ENCODE data around the gene GRPEL2.
"Not testable (repeated sequence)": the region's sequence is repeated elsewhere in the genome, so short reads cannot be mapped to it uniquely, and the experiment has no call there.

Gene GRPEL2

DNA sequence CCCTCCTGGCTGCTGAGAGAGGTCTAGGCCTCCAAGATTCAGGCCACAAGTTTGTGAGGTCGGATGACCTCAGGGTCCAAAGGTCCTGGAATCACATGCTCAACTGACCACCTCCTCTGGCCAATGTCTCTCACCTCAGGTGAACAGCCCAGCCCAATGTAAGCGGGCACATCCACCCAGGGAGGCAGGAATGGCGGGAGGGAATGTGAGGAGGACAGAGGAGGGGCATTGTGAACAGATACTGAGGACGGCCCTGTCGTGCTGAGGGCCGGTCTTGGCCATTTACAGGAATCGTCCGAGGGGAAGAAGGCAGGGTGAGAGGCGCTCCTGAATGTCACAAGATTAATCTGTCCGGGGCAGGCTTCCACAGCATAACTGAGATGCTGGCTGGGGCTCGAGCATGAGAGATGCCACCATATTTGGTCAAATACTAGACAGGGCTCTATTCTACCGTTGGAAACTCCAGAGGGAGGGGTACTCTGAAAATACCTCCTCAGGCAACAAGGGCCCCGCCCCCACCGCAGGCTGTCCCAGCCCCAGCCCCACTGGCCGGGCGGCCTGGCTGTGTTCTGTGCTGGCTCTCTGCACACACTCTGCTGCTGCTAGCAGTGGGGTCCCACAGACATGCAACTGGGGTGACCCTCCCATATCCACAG, 35.3 kb downstream of the GRPEL2 start:
- no peak overlapping the region for H3K4me3 ChIP-seq
- in situ Hi-C loops (cut with MboI; ENCODE audit: low sequenced_read_pairs): no loop called here
- no peak for DNase-seq (ENCODE audit: low spot score in 2 of 2)

DNA sequence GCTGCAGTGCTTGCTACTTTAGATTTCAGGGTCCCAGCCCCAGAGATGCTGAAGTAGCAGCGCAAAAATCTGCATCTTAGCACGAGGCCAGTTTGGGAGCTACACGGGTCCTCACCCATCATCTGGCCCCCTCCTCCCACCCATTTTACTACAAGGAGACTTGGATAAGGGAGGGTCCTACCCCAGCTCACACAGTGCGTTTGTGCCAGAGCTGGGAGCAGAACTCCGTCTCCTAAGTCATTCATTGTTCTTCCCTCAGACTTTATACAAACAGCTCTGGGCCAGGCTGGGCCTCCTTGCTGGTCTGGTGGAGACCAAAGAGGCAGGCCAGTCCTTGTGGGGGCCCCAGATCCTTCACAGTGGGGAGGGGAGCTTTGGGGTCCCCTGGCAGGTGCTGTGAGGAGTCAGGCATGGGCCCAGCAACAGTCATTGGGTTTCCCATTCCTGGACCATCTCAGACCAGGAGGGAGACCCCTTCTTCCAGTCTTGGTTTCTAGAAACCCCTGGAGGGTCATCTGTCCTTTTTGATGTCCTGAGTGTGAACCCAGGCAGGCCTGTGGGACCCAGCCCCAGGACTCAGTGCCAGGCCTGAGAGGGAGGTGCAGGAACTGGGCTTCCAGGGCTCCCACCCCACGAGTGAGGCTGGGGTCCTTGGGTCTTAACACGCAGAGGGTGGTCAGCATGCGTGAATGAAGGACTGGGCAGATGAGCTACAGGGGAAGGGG, 36.1 kb downstream of the GRPEL2 start:
- Histone ChIP-seq H3K9me3 (no peaks in the 10 kb centered on the region), H3K27me3 (ENCODE audit: low read depth) (no peaks in the 10 kb centered on the region), H3K4me3 (no peak overlapping the region), H3K4me1 (no peaks in the 10 kb centered on the region), H3K36me3 (replicated peaks) (no peaks in the 10 kb centered on the region)
- in situ Hi-C loops (cut with MboI; ENCODE audit: low sequenced_read_pairs): no loop called here
- DNase-seq (ENCODE audit: low spot score in 2 of 2): no peak

More for the DNA sequence above, 35.3 kb downstream of the GRPEL2 start:
- Histone ChIP-seq H3K36me3 (replicated peaks) (no peaks in the 10 kb centered on the region), H3K9me3 (no peaks in the 10 kb centered on the region), H3K27me3 (ENCODE audit: low read depth) (no peaks in the 10 kb centered on the region), H3K4me1 (no peaks in the 10 kb centered on the region)

DNA sequence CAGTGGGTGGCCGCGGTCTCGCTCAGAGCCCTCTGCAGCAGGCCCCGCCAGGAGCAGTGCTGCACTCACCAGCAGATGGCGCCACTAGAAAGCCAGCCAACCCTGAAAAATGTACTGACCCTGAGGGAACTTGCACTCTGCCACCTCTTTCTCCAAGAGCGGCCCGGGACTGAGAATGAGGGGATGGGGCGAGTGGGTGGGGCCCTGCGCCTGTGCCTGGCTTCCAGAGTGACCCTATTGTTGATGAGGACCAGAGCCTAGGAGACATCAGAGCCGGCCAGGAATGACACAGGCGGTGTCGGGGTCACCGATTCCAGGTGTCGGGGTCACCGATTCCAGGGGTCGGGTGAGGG, 36.7 kb downstream of the GRPEL2 start:
- Histone ChIP-seq H3K9me3 (no peaks in the 10 kb centered on the region), H3K27me3 (ENCODE audit: low read depth) (no peaks in the 10 kb centered on the region), H3K36me3 (replicated peaks) (no peaks in the 10 kb centered on the region), H3K4me3 (no peak overlapping the region), H3K4me1 (no peaks in the 10 kb centered on the region)
- DNase-seq (ENCODE audit: low spot score in 2 of 2): peak; percentile 45 to 89
- in situ Hi-C loops (cut with MboI; ENCODE audit: low sequenced_read_pairs): no loop called here

DNA sequence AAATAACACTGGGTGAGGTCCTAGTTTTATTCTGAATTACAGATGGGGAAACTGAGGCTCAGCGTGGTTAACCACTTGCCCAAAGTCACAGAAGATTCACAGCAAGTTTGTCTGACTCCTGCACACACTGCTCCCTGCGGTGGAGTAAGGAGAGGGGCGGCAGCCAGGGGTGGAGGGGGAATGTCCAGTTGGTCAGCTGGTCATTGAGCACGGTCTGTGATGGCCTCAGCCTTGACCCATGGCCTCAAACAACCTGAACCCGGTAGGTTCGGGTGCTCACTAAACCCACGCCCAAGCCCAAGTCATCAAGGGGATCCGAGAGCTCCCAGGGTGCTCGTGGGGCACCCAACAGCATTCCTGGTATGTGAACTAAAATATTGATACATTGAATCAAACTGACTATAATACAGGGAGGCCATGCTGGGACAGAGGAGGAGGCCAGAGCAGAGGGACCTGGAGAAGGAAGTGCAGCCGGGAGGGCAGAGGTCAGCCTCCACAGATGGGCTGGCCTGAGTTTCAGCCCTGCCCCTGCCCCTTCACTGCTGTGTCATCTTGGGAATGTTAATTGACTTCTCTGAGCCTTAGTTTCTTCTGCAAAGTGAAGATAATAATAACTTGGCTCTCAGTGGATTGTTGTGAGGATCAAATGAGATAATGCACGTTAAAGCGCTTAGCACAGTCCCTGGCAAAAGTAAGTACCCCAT, 37.4 kb downstream of the GRPEL2 start:
- DNase-seq (ENCODE audit: low spot score in 2 of 2): no peak
- Histone ChIP-seq H3K27me3 (ENCODE audit: low read depth) (no peaks in the 10 kb centered on the region), H3K9me3 (no peaks in the 10 kb centered on the region), H3K36me3 (replicated peaks) (no peaks in the 10 kb centered on the region), H3K4me1 (no peaks in the 10 kb centered on the region), H3K4me3 (no peak overlapping the region)
- in situ Hi-C loops (cut with MboI; ENCODE audit: low sequenced_read_pairs): no loop called here

DNA sequence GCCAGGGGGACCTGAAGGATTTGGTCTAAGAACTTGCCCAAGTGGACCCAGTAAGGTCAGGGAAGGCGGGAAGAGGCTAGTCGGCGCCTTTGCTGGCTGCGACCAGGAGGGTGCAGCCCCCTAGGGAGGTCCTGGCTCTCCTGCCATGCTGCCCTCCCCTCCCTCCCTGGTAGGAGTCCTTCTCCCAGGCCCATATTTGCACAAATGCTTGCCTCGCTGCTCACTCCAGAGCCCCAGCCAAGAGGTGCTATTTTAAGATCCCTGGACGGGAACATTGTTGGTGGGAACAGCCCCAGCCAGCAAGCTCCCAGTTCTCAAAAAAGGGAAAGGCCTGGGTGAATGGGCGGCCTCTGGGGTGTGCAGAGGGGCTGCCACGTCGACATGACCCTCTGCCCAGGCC, 38.1 kb downstream of the GRPEL2 start:
- Histone ChIP-seq H3K36me3 (replicated peaks) (no peaks in the 10 kb centered on the region), H3K4me3 (no peak overlapping the region), H3K27me3 (ENCODE audit: low read depth) (no peaks in the 10 kb centered on the region), H3K9me3 (no peaks in the 10 kb centered on the region), H3K4me1 (no peaks in the 10 kb centered on the region)
- in situ Hi-C loops (cut with MboI; ENCODE audit: low sequenced_read_pairs): no loop called here
- no peak for DNase-seq (ENCODE audit: low spot score in 2 of 2)

DNA sequence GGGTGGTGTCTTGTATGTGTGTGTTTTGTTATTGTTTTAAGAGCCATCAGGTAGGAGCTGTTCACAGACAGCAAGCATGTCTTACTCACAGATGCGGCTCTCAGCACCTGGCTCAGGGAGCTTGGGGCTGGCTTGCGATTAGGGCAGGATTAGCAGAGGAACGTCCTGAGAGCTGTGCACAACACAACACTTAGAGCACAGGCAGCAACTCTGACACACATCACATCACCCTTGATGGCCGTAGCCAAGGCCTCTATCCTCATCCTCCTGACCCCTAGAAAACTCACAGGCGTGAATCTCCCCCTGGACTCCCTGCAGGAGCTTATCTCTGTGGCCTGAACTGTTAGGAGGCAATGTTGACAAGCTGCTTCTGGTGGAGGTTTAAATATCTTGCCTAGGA, 40.9 kb downstream of the GRPEL2 start:
- Histone ChIP-seq H3K27me3 (ENCODE audit: low read depth) (no peaks in the 10 kb centered on the region), H3K4me3 (no peak overlapping the region), H3K9me3 (no peaks in the 10 kb centered on the region), H3K36me3 (replicated peaks) (no peaks in the 10 kb centered on the region), H3K4me1 (no peaks in the 10 kb centered on the region)
- in situ Hi-C loops (cut with MboI; ENCODE audit: low sequenced_read_pairs): no loop called here
- no peak for DNase-seq (ENCODE audit: low spot score in 2 of 2)

DNA sequence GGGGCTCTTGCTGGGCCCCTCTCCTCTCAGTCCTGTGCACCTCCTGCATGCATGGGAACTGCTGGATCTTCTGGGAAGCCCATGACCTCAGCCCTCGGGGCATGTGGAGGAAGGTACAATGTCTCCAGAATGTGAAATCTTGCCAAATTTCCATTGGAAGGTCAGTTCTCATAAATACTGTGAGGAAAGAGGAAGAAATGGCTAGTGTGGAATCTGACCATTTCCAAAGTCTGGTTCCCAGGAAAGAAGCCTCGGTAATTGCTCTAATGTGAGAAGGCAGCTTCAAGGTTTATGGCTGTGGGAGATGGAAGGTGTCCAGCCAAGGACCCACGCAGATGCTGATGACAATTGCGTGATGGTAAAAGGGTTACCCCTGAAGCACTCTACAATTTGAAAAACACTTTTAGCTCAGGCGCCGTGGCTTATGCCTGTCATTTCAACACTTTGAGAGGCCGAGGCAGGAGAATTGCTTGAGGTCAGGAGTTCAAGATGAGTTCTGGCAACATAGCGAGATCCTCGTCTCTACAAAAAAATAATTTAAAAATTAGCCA, 41.9 kb downstream of the GRPEL2 start:
- DNase-seq (ENCODE audit: low spot score in 2 of 2): no peak
- H3K36me3 ChIP-seq (replicated peaks): no peaks in the 10 kb centered on the region
- in situ Hi-C loops (cut with MboI; ENCODE audit: low sequenced_read_pairs): no loop called here

DNA sequence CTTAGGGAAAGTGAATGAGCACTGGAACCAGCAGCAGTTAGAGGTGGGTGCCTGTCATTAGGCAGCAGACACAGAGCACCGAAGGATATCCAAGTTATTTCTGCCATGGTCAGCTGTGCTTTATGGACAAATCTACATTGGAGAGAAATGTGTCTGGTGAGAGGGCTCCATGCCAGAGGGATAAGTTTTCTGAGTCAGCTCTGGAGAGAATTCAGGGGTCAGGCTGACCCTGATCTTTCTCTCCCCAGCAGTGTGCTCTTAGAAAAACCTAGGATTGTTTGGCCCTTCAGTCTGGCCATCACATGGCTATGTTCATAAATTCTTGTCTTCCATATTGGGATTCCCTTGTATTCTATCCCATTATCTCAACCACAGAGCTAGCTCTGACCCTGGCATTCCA, 42.7 kb downstream of the GRPEL2 start:
- H3K27me3 ChIP-seq (ENCODE audit: low read depth): no peaks in the 10 kb centered on the region
- H3K9me3 ChIP-seq: no peaks in the 10 kb centered on the region
- no peak for DNase-seq (ENCODE audit: low spot score in 2 of 2)
- no peak overlapping the region for H3K4me3 ChIP-seq
- no peaks in the 10 kb centered on the region for H3K4me1 ChIP-seq
- no peaks in the 10 kb centered on the region for H3K36me3 ChIP-seq (replicated peaks)
- in situ Hi-C loops (cut with MboI; ENCODE audit: low sequenced_read_pairs): no loop called here

More for the DNA sequence above, 41.9 kb downstream of the GRPEL2 start:
- H3K9me3 ChIP-seq: no peaks in the 10 kb centered on the region
- no peak overlapping the region for H3K4me3 ChIP-seq
- H3K4me1 ChIP-seq: no peaks in the 10 kb centered on the region
- no peaks in the 10 kb centered on the region for H3K27me3 ChIP-seq (ENCODE audit: low read depth)

DNA sequence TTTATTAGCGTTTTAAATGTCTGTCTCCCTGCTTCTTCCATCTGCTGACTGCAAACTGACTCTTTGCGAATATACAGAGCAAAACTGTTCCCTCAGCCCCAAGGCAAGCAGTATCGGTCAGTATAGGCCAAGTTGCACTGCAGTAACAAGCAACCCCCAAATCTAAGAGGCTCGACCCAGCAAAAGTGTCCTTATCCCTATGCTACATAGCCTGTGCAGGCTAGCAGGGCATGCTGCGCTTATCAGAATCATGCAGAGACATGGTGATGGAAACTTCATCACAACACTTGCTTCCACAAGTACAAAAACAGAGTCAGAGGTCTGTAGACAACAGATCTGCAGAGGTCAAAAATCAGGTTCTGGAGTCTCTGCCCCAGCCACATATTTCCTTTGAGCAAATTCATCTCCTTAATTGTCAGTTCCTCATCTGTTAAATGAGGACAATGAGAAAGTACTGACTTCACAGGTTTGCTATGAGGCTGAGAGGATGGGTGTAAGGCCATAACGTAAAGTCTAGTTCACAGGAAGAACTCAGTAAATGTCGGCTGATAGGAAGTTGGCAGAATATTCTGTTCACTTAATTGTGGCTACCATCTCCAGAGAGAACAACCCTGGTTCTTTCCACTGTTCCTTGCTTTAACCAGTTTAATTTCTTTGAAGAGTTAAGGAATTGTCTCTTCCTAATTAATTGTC, 43.3 kb downstream of the GRPEL2 start:
- Histone ChIP-seq H3K27me3 (ENCODE audit: low read depth) (no peaks in the 10 kb centered on the region), H3K4me3 (no peak overlapping the region), H3K4me1 (no peaks in the 10 kb centered on the region), H3K36me3 (replicated peaks) (no peaks in the 10 kb centered on the region), H3K9me3 (no peaks in the 10 kb centered on the region)
- no peak for DNase-seq (ENCODE audit: low spot score in 2 of 2)
- in situ Hi-C loops (cut with MboI; ENCODE audit: low sequenced_read_pairs): no loop called here

DNA sequence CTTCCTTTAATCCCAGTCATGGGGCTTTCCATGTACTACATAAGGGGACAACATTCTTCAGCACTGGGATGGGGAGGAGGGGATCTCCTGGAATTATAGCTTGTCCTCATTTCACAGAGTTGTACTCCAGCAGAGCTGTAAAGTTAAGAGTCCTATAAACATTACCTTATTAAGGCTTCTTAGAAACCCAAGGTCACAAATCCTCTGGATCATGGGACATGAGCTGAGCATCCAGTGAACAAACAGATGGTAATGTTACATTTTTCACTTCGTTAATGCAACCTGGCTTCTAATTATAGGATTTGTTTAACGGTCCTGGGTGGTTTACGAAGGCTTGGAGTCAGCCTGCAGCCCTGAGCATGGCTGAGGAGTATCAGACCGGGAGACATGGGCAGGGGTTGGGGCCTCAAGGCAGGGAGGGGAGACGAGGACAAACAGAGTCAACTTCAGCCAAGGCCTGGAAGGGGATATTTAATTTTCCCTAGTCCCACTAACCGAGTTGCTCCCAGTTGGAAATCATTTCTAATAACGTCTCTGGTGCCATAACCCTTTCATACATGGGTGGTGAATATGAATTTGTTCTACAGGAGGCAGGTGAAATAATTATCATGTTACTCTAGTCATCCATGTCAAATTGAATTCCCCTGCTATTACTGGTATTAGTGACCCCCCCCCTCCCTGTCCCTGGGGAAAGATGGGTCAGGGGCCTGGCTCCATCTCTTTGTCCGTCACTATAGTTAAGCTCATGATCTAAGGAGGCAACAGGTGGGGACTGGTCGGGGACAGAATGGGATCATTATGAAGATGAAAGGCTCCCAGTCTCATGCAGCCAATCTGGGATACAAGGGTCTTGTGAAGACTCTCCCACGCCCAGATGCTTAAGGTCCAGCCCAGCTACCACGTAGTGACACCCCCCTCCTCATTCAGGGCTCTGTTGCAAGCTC, 44.5 kb downstream of the GRPEL2 start:
- in situ Hi-C loops (cut with MboI; ENCODE audit: low sequenced_read_pairs): no loop called here
- no peak overlapping the region for H3K4me3 ChIP-seq
- H3K36me3 ChIP-seq (replicated peaks): no peaks in the 10 kb centered on the region
- H3K4me1 ChIP-seq: no peaks in the 10 kb centered on the region
- no peak for DNase-seq (ENCODE audit: low spot score in 2 of 2)
- no peaks in the 10 kb centered on the region for H3K27me3 ChIP-seq (ENCODE audit: low read depth)
- no peaks in the 10 kb centered on the region for H3K9me3 ChIP-seq

DNA sequence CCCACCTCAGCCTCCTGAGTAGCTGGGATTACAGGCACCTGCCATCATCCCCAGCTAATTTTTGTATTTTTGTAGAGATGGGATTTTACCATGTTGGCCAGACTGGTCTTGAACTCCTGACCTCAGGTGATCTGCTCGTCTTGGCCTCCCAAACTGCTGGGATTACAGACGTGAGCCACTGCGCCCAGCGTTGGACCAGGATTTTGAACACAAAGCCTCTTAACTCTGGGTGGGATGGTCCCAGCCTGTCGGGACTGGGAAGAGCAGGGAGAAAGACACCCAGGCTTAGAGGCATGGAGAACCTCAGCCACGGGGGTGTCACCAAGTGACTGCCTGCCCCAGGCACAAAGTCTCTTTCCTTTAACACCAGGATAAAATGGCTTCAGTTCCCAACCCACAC, 45.8 kb downstream of the GRPEL2 start:
- DNase-seq (ENCODE audit: low spot score in 2 of 2); H3K4me1 ChIP-seq; in situ Hi-C loops (cut with MboI; ENCODE audit: low sequenced_read_pairs): not testable (repeated sequence)

DNA sequence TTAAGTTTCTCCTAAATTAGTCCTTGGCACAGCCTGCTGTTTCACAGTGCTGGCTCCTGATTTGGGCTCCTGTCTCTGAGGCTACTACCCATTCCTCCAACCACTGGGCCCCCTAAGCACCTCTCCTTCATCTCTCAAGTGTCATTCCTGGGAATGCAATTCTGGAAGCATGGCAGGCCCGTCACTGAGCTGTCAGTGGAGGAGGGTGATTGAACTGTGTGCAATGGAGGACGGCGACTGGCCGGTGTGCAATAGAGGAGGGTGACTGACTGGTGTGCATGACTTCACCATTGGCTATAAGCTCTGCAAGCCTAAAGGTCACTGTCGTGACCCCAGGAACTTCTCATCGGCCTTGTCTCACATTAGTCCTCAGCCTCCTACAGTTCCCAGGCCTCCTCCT, 46.2 kb downstream of the GRPEL2 start:
- in situ Hi-C loops (cut with MboI; ENCODE audit: low sequenced_read_pairs): no loop called here
- no peaks in the 10 kb centered on the region for H3K9me3 ChIP-seq
- DNase-seq (ENCODE audit: low spot score in 2 of 2): no peak
- H3K36me3 ChIP-seq (replicated peaks): no peaks in the 10 kb centered on the region
- no peak overlapping the region for H3K4me3 ChIP-seq
- H3K4me1 ChIP-seq: no peaks in the 10 kb centered on the region
- no peaks in the 10 kb centered on the region for H3K27me3 ChIP-seq (ENCODE audit: low read depth)

More for the DNA sequence above, 45.8 kb downstream of the GRPEL2 start:
- not testable (repeated sequence) for H3K27me3 ChIP-seq (ENCODE audit: low read depth); H3K36me3 ChIP-seq (replicated peaks); H3K4me3 ChIP-seq; H3K9me3 ChIP-seq

DNA sequence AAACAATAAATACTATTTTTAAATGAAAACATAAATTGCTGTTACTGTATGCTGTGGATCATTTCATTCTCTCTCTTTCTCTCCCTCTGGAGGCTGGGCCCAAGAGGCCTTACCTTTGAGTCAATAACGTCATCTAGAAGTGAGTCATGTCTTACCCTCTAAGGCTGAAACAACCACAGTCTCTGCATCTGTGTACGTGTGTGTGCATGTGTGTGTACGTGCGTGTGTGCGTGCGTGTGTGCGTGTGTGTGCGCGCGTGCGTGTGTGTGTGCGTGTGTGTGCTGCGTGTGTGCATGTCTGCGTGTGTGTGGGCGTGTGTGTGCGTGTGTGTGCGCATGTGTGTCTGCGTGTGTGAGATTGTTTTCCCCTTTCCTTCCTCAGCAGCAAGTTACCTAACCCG, 47.4 kb downstream of the GRPEL2 start:
- DNase-seq (ENCODE audit: low spot score in 2 of 2): no peak
- Histone ChIP-seq H3K4me3 (no peak overlapping the region), H3K27me3 (ENCODE audit: low read depth) (no peaks in the 10 kb centered on the region), H3K9me3 (no peaks in the 10 kb centered on the region), H3K4me1 (no peaks in the 10 kb centered on the region), H3K36me3 (replicated peaks) (no peaks in the 10 kb centered on the region)
- in situ Hi-C loops (cut with MboI; ENCODE audit: low sequenced_read_pairs): no loop called here

Data from HAP-1 (cell line).